MM.1S (cell line): ENCODE measurements around the gene RELN.

Source experiments
- EZH2 ChIP-seq: fragments of 300-600 bp; sonication (generic); optimal IDR thresholded peaks from 2 replicates; pipeline ENCODE3; 2017; ENCODE audit warnings: low read depth, mild to moderate bottlenecking, antibody characterized with exemption, low read length, mixed read lengths
- EZH2phosphoT487 ChIP-seq: fragments of 300-600 bp; sonication (generic); IDR thresholded peaks from 2 replicates; pipeline ENCODE4 v1.6.1; 2018; ENCODE audit warnings: antibody characterized with exemption, low read length
- TF ChIP-seq, protein P1 (sequence below): fragments of 300-600 bp; sonication (generic); IDR thresholded peaks from 2 replicates; pipeline ENCODE4 v1.5.1; 2016; ENCODE audit warnings: antibody characterized with exemption, low read length, mixed read lengths

DNA sequence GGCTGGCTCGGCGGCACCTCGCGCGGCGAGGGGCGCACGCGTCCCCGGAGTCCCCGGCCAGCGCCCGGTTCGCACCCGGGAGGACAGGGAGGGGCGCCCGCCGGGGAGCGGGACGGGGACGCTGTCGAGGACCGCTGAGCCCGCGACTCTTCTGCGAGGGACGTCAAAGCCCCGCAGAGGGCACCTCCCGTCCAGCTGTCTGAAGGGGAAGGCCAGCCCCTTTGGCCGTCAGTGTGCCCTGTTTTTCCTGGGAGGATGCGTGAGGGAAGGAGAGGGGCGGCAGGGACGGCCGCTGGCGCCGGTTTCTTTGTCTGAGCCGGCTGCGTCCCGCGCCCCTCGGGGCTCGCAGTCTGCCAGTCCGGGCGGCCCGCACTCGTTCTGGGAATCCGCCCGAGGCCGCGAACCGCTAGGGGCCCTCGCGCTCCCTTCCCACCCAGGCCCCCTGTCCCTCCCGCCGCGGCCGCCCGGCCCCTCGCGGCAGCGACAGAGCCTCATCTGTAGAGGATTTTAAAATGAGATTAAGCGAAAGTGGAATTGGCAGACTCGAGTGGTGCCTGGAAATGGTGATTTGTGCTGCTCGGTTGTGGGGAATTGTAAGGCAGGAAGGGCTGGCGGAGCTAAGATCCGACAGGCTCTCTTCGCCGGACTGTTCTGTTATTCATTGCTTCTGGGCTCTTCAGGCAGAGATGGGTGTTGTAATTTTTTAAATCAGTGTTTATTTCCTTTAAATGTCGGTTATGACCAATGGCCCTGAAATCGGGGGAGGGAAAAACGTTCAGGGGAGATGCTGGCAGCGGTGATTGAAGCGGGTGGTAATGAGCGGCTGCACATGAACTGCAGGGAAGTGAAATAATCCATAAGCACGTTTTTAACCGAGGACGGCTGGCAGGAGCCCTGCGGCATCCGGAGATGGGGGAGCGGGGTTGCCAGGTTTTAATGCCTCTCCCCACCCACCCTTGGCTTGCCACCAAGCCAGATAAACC lies 618 bp upstream of the RELN start:
- no peak for TF ChIP-seq EZH2
- TF ChIP-seq, protein P1, sequence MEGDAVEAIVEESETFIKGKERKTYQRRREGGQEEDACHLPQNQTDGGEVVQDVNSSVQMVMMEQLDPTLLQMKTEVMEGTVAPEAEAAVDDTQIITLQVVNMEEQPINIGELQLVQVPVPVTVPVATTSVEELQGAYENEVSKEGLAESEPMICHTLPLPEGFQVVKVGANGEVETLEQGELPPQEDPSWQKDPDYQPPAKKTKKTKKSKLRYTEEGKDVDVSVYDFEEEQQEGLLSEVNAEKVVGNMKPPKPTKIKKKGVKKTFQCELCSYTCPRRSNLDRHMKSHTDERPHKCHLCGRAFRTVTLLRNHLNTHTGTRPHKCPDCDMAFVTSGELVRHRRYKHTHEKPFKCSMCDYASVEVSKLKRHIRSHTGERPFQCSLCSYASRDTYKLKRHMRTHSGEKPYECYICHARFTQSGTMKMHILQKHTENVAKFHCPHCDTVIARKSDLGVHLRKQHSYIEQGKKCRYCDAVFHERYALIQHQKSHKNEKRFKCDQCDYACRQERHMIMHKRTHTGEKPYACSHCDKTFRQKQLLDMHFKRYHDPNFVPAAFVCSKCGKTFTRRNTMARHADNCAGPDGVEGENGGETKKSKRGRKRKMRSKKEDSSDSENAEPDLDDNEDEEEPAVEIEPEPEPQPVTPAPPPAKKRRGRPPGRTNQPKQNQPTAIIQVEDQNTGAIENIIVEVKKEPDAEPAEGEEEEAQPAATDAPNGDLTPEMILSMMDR: peak; percentile 16; the same call in 1 of the 2 replicates
- TF ChIP-seq EZH2phosphoT487: no peak
